Stomach (tissue), 9 donors: ENCODE data around the gene CARS1. TPM values are rescaled to one million over a fixed set of nuclear protein-coding genes. Genes with fewer than 3 reads are reported as not detected.
A peak's percentile ranks its signal among the peaks of the same experiment; 100 is the strongest.

Source experiments
- DNase-seq, 2 donors: peaks; one replicate each; pipeline versions ENCODE4 v3.0.0 to v3.0.0-alpha.2; 2013 to 2019
- H3K27ac ChIP-seq, 5 donors: fragments of 200-600 bp in 4 of 5; sonication (generic) in 4 of 5; one replicate each; pipeline ENCODE4 v1.5.1; 2013 to 2019; ENCODE audit warnings: mild to moderate bottlenecking in 1 of 5, moderate library complexity in 1 of 5
- H3K27me3 ChIP-seq, 3 donors: fragments of 200-600 bp; sonication (generic); one replicate each; pipeline ENCODE4 v1.5.1; 2017 to 2019; ENCODE audit warnings: mixed run types in 1 of 3
- H3K36me3 ChIP-seq, 4 donors: fragments of 200-600 bp; sonication (generic); 1 replicate in 3 of 4; 2 replicates in 1 of 4; pipeline ENCODE4 v1.5.1; 2016 to 2019
- H3K4me1 ChIP-seq, 4 donors: fragments of 200-600 bp; sonication (generic); one replicate each; pipeline ENCODE4 v1.5.1; 2016 to 2019
- H3K4me3 ChIP-seq, 4 donors: fragments of 200-600 bp; sonication (generic) in 3 of 4; one replicate each; pipeline ENCODE4 v1.5.1; 2016 to 2019; ENCODE audit warnings: mild to moderate bottlenecking in 1 of 4
- H3K9me3 ChIP-seq, 4 donors: fragments of 200-600 bp; sonication (generic); one replicate each; pipeline ENCODE4 v1.5.1; 2016 to 2019
- EP300 ChIP-seq: sonication (generic); formaldehyde crosslinking; IDR thresholded peaks from one replicate; pipeline ENCODE4 v1.6.1; 2017; ENCODE audit warnings: antibody characterized with exemption
- POLR2A ChIP-seq, 4 donors: fragments of 450-650 bp; IDR thresholded peaks; one replicate each; pipeline ENCODE4 v1.6.1; 2016; ENCODE audit warnings: antibody characterized with exemption in 4 of 4, control low read depth in 2 of 4, mild to moderate bottlenecking in 1 of 4, moderate library complexity in 1 of 4
- POLR2AphosphoS5 ChIP-seq, 3 donors: sonication (generic); formaldehyde crosslinking; IDR thresholded peaks; one replicate each; pipeline ENCODE4 v1.6.1; 2016; ENCODE audit warnings: antibody characterized with exemption in 3 of 3
- WGBS, 5 donors: extraction: QIAGEN DNeasy Blood & Tissue Kit in 3 of 5; methylation state at CpG; one replicate each; pipeline versions ENCODE4 v1.1.5 to v1.1.7; 2013 to 2018; 5-methylcytosine and 5-hydroxymethylcytosine counted together
- intact Hi-C: fragments of 100-400 bp; cut with DNase I; formaldehyde crosslinking; loops from one replicate; pipeline ENCODE4 v1.15.1; 2023; ENCODE audit warnings: low total_unique reads
- polyA plus RNA-seq, 3 donors: library from polyadenylated mRNA; stranded (reverse); fragments of 200-250 nt; gene quantifications; one replicate each; pipeline ENCODE4 v1.2.3, GENCODE V29; 2013
- total RNA-seq, 5 donors: library from RNA; depleted of rRNA; stranded (reverse); fragments of >200 nt; gene quantifications; one replicate each; pipeline versions ENCODE4 v1.1.0 to v1.2.3, GENCODE V29; 2014 to 2016
- TF ChIP-seq, protein P1 (sequence below), 7 experiments: fragments of 450-650 bp in 4 of 7; fragments of 200-600 bp in 3 of 7; sonication (generic) in 3 of 7; IDR thresholded peaks; one replicate each; pipeline ENCODE4 v1.5.1; 2016 to 2019; ENCODE audit warnings: antibody characterized with exemption in 7 of 7, control low read depth in 2 of 7, mild to moderate bottlenecking in 1 of 7
- donor health status: healthy with polysubstance abuse.
- donor health status: Bipolar disorder and iron deficiency.
- donor health status: healthy.

The CARS1 gene
- total and polyA plus RNA-seq, 8 donors = 25.2 to 54.2 (median 41.8) TPM

DNA sequence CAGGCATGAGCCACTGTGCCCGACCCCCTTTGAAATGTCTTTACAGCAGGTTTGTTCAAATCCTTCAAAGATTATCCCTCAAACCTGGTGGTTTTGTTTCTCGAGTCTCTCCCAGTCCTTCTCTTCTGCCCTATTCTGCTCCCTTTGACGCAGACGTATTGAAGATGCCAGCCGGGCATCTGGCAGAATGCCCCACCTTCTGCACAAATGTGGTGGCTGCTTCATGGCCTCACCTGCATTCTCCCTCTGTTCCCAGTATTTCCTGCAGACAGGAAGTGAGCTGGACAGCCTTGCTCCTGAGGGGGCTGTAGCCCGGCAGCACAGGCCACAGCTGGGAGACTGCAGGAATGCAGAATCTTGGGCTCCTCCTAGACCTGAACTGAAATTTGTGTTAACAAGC is 60.2 kb downstream of the CARS1 start:
- WGBS, 5 donors = 41 to 64% (median 53%) methylated on average over 6 of the region's 6 CpGs
- H3K27ac ChIP-seq = peak overlapping the region in 4 of 5 donors; percentile 40 to 80 (median 59)
- H3K27me3 ChIP-seq = no peaks in the 10 kb centered on the region
- H3K9me3 ChIP-seq = no peaks in the 10 kb centered on the region
- TF ChIP-seq POLR2AphosphoS5 (IDR thresholded peaks at IDR 0.05) = no peak
- TF ChIP-seq, protein P1, sequence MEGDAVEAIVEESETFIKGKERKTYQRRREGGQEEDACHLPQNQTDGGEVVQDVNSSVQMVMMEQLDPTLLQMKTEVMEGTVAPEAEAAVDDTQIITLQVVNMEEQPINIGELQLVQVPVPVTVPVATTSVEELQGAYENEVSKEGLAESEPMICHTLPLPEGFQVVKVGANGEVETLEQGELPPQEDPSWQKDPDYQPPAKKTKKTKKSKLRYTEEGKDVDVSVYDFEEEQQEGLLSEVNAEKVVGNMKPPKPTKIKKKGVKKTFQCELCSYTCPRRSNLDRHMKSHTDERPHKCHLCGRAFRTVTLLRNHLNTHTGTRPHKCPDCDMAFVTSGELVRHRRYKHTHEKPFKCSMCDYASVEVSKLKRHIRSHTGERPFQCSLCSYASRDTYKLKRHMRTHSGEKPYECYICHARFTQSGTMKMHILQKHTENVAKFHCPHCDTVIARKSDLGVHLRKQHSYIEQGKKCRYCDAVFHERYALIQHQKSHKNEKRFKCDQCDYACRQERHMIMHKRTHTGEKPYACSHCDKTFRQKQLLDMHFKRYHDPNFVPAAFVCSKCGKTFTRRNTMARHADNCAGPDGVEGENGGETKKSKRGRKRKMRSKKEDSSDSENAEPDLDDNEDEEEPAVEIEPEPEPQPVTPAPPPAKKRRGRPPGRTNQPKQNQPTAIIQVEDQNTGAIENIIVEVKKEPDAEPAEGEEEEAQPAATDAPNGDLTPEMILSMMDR (IDR thresholded peaks at IDR 0.05) = no peak
- TF ChIP-seq EP300 = no peak
- no peak for TF ChIP-seq POLR2A (IDR thresholded peaks at IDR 0.05)
- H3K4me1 ChIP-seq = peaks cover 45 to 59% (median 52%) of the 10 kb centered on the region in 4 donors
- peaks cover 2 to 29% (median 23%) of the 10 kb centered on the region in 4 donors for H3K36me3 ChIP-seq
- H3K4me3 ChIP-seq = no peak overlapping the region
- peak in 1 of 2 donors; percentile 50 for DNase-seq
- intact Hi-C loops = no loop called here

DNA sequence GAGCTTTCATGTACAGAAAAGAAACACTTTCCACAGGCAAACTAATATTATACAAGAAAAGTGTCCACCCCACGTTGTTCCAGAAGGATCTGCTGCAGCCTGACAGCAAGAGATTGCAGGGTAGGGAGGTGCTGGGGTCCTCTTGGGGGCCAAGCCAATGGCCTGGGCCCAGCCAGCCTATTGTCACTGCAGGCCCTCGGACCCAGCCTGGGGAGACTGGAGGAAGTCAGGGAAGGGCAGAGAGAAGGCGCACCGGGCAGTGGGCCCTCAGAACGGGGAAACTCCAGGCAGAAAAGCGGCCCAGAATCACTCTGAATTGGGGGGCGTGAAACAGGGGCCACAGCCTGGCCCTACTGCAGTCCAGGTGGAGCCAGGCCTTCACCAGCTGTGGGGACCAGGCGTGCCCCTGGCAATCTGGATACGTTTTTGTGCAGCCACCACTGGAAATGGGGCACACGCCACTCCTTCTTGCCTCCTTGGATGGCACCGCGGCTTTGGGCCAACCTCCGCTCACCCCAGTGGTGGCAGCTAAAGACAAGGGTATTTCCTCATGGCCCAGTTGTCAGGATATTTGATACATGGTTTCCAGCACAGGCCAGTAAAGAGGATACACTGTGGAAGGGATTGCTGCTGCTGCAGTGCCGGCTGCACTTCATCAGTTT is 61.2 kb downstream of the CARS1 start:
- WGBS, 5 donors = 83 to 91% (median 89%) methylated on average over 14 of the region's 14 CpGs
- peak in 1 of 2 donors; percentile 20 for DNase-seq
- H3K27me3 ChIP-seq = no peaks in the 10 kb centered on the region
- no peaks in the 10 kb centered on the region for H3K9me3 ChIP-seq
- H3K27ac ChIP-seq = no peak overlapping the region
- H3K4me3 ChIP-seq = no peak overlapping the region
- H3K36me3 ChIP-seq = peaks cover 0 to 20% (median 14%) of the 10 kb centered on the region in 4 donors
- TF ChIP-seq POLR2A (IDR thresholded peaks at IDR 0.05) (no peak), EP300 (no peak), POLR2AphosphoS5 (IDR thresholded peaks at IDR 0.05) (no peak)
- TF ChIP-seq, protein P1 (IDR thresholded peaks at IDR 0.05) = no peak
- intact Hi-C loops = no loop called here
- H3K4me1 ChIP-seq = peaks cover 36 to 53% (median 44%) of the 10 kb centered on the region in 4 donors

DNA sequence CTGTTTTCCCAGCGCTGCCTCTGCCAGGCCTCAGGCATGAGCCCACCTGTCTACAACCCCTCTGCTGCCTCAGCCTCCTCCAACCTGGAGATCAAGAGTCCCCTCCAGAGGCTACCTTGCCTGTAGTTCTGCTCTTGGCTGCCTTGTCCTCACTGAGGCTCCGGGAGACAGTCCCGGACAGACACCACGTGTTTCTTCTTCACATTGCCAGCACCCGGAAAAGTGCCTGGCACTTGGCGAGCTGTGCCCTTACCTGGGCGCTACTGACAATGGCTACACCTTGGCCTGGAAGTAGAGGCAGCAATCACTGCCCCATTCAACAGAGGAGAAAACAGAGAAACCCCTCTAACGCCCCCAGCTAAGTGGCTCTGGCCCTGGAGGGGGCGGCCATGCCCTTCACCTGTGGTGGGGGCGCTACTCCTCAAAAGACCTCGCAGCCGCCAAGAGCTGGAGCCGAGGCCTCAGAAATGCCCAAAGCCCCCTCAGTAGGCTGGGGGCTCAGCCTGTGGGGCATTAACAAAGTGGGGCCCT is 62.1 kb downstream of the CARS1 start:
- Histone ChIP-seq H3K36me3 (peaks cover 0 to 11% (median 5%) of the 10 kb centered on the region in 4 donors), H3K27ac (no peak overlapping the region), H3K9me3 (no peaks in the 10 kb centered on the region), H3K4me1 (peaks cover 31 to 53% (median 45%) of the 10 kb centered on the region in 4 donors), H3K4me3 (no peak overlapping the region), H3K27me3 (no peaks in the 10 kb centered on the region)
- 77 to 92% (median 88%) methylated on average over 12 to 13 of the region's 13 CpGs for WGBS, 5 donors
- intact Hi-C loops = no loop called here
- TF ChIP-seq EP300 (no peak), POLR2AphosphoS5 (IDR thresholded peaks at IDR 0.05) (no peak), POLR2A (IDR thresholded peaks at IDR 0.05) (no peak)
- TF ChIP-seq, protein P1 (IDR thresholded peaks at IDR 0.05) = no peak
- peak in 1 of 2 donors; percentile 23 for DNase-seq

DNA sequence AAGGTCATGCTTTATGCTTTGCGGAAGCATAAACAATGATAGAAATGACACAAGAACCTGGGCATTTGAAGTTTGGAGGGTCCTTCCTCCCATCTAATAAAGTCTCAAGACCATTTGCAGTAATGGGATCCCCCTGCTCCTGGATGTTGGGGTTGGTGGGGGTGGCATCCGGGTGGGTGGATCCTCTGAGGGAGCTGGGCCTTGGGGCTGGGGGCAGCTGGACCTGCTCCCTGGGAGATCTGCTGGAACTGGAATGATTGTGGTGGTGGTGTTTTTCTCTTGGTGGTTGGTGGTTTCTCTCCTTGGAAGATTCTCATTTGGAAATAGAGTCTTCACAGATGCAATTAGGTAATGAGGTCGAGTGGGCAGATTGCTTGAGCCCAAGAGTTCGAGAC is 62.9 kb downstream of the CARS1 start:
- intact Hi-C loops = no loop called here
- Histone ChIP-seq H3K27me3 (no peaks in the 10 kb centered on the region), H3K9me3 (no peaks in the 10 kb centered on the region), H3K27ac (no peak overlapping the region), H3K36me3 (peaks cover 0 to 4% (median 0%) of the 10 kb centered on the region in 4 donors), H3K4me3 (no peak overlapping the region), H3K4me1 (peaks cover 30 to 53% (median 46%) of the 10 kb centered on the region in 4 donors)
- DNase-seq = peak in 1 of 2 donors; percentile 8
- WGBS, 5 donors = 84 to 92% (median 91%) methylated on average over 4 of the region's 4 CpGs
- no peak for TF ChIP-seq EP300
- TF ChIP-seq, protein P1 (IDR thresholded peaks at IDR 0.05) = no peak
- TF ChIP-seq POLR2AphosphoS5 (IDR thresholded peaks at IDR 0.05) = no peak
- TF ChIP-seq POLR2A (IDR thresholded peaks at IDR 0.05) = no peak
